HCT116 (cell line): Measurements from ENCODE around the gene MAEA. TPM values are rescaled to one million over a fixed set of nuclear protein-coding genes. Genes with fewer than 3 reads are reported as not detected.

Experiments used
- ATAC-seq: fragments of 200-7000 bp; cut with Tn5 transposase; 2 replicates; pipeline ENCODE4 v1.9.1; 2020; ENCODE audit warnings: mild to moderate bottlenecking, moderate library complexity
- BruUV-seq: library from RNA; stranded (reverse); fragments of 400-500 nt; replicated peaks from 2 replicates; lab custom pipeline; 2021; lab: Mats Ljungman, UMichigan
- CTCF ChIA-PET: fragments of 300-600 bp; sonication (Branson Sonifier 250); formaldehyde crosslinking; loops from one replicate; lab custom pipeline; 2021; ENCODE audit warnings: antibody characterized with exemption; lab: Charles Lee
- POLR2A ChIA-PET: fragments of 300-600, 350-600 bp; sonication (Branson Sonifier 250); formaldehyde crosslinking; loops from one replicate; lab custom pipeline; 2021; ENCODE audit warnings: antibody characterized with exemption; lab: Charles Lee
- RAD21 ChIA-PET, 2 experiments: fragments of 300-600 bp; sonication (Branson Sonifier 250); formaldehyde crosslinking; loops; one replicate each; lab custom pipeline; 2023; ENCODE audit warnings: low total read pairs in 2 of 2; ENCODE audit not compliant: uncharacterized antibody in 2 of 2, unreplicated experiment in 2 of 2, low non-redundant PET in 1 of 2; lab: Charles Lee
- DNase-seq: peaks from one replicate; pipeline ENCODE4 v3.0.0-alpha.2; 2010; ENCODE audit warnings: low read depth, low spot score
- H2AFZ ChIP-seq: fragments of 200-600 bp; shearing (Covaris generic), sonication (generic); 2 replicates; pipeline ENCODE4 v1.6.1; 2017; ENCODE audit warnings: low read depth, mixed run types, mixed read lengths, antibody characterized with exemption, low read length; ENCODE audit not compliant: poor library complexity, severe bottlenecking
- H3K27ac ChIP-seq: 2 replicates; pipeline ENCODE4 v1.5.1; 2012; ENCODE audit warnings: low read depth, low read length
- H3K27me3 ChIP-seq: fragments of 200-600 bp; sonication (generic); 2 replicates; pipeline ENCODE4 v1.6.1; 2016; ENCODE audit warnings: mixed run types, low read length, mixed read lengths; ENCODE audit not compliant: insufficient read depth
- H3K36me3 ChIP-seq, 2 experiments: fragments of 200-500 bp in 1 of 2; fragments of 200-600 bp in 1 of 2; sonication (Bioruptor generic) in 1 of 2; sonication (generic) in 1 of 2; 2 replicates each; pipeline versions ENCODE4 v1.5.1 to v1.6.1; 2014 to 2016; ENCODE audit warnings: low read length in 2 of 2, inconsistent platforms in 1 of 2, mixed read lengths in 1 of 2, mixed run types in 1 of 2; ENCODE audit not compliant: insufficient read depth in 2 of 2, control insufficient read depth in 1 of 2
- H3K4me1 ChIP-seq, 2 experiments: fragments of 200-600 bp in 1 of 2; sonication (generic) in 1 of 2; 2 replicates each; pipeline versions ENCODE4 v1.5.1 to v1.6.1; 2012 to 2017; ENCODE audit warnings: low read length in 2 of 2, inconsistent platforms in 1 of 2, mild to moderate bottlenecking in 1 of 2, mixed read lengths in 1 of 2, mixed run types in 1 of 2, moderate library complexity in 1 of 2; ENCODE audit not compliant: insufficient read depth in 2 of 2, control insufficient read depth in 1 of 2
- H3K4me2 ChIP-seq: fragments of 200-600 bp; sonication (generic); 2 replicates; pipeline ENCODE4 v1.6.1; 2017; ENCODE audit warnings: mixed run types, low read length, mixed read lengths
- H3K4me3 ChIP-seq, 2 experiments: fragments of 200-600 bp in 1 of 2; sonication (generic) in 1 of 2; replicated peaks in 1 of 2; 2 replicates each; pipeline ENCODE4 v1.5.1; 2011 to 2016; ENCODE audit warnings: low read length in 2 of 2, control low read depth in 1 of 2, low read depth in 1 of 2, mild to moderate bottlenecking in 1 of 2, mixed read lengths in 1 of 2, mixed run types in 1 of 2
- H3K79me2 ChIP-seq: fragments of 200-600 bp; sonication (generic); 2 replicates; pipeline ENCODE4 v1.6.1; 2017; ENCODE audit warnings: mild to moderate bottlenecking, mixed run types, low read length, moderate library complexity, mixed read lengths; ENCODE audit not compliant: insufficient read depth
- H3K9ac ChIP-seq: fragments of 200-600 bp; sonication (generic); 2 replicates; pipeline ENCODE4 v1.6.1; 2016; ENCODE audit warnings: low read length, mixed read lengths
- H3K9me2 ChIP-seq: fragments of 200-600 bp; sonication (generic), shearing (Covaris generic); 2 replicates; pipeline ENCODE4 v1.6.1; 2017; ENCODE audit warnings: mixed run types, mild to moderate bottlenecking, moderate library complexity; ENCODE audit not compliant: insufficient read depth
- H3K9me3 ChIP-seq, 2 experiments: fragments of 200-500 bp in 1 of 2; fragments of 200-600 bp in 1 of 2; sonication (Bioruptor generic) in 1 of 2; sonication (generic) in 1 of 2; 2 replicates each; pipeline ENCODE4 v1.6.1; 2014 to 2017; ENCODE audit warnings: low read length in 2 of 2, mixed read lengths in 2 of 2, inconsistent platforms in 1 of 2, low read depth in 1 of 2, mild to moderate bottlenecking in 1 of 2, mixed run types in 1 of 2, moderate library complexity in 1 of 2; ENCODE audit not compliant: control insufficient read depth in 1 of 2, insufficient read depth in 1 of 2
- H4K20me1 ChIP-seq: fragments of 200-600 bp; sonication (generic), shearing (Covaris generic); 2 replicates; pipeline ENCODE4 v1.6.1; 2017; ENCODE audit warnings: mixed run types, mild to moderate bottlenecking, moderate library complexity; ENCODE audit not compliant: insufficient read depth
- ATF3 ChIP-seq: IDR thresholded peaks from 2 replicates; pipeline ENCODE4 v1.6.1; 2012
- CBX3 ChIP-seq: IDR thresholded peaks from 2 replicates; pipeline ENCODE4 v1.6.1; 2012; ENCODE audit warnings: low read depth
- CTCF ChIP-seq, 3 experiments: fragments of 200-600 bp in 1 of 3; sonication (generic) in 1 of 3; IDR thresholded peaks in 2 of 3; conservative IDR thresholded peaks in 1 of 3; 2 replicates each; pipeline ENCODE4 v1.5.1; 2012 to 2017; ENCODE audit warnings: low read depth in 2 of 3, low read length in 2 of 3, antibody characterized with exemption in 1 of 3, borderline replicate concordance in 1 of 3, control low read depth in 1 of 3, mild to moderate bottlenecking in 1 of 3, mixed read lengths in 1 of 3, mixed run types in 1 of 3, moderate library complexity in 1 of 3; ENCODE audit not compliant: insufficient read depth in 1 of 3
- ELF1 ChIP-seq: IDR thresholded peaks from 2 replicates; pipeline ENCODE4 v1.6.1; 2012; ENCODE audit warnings: low read depth, borderline replicate concordance
- EZH2 ChIP-seq: fragments of 200-600 bp; sonication (generic); IDR thresholded peaks from 2 replicates; pipeline ENCODE4 v1.6.1; 2017; ENCODE audit warnings: antibody characterized with exemption, mixed run types
- EZH2phosphoT487 ChIP-seq: fragments of 200-600 bp; IDR thresholded peaks from 2 replicates; pipeline ENCODE4 v1.6.1; 2018; ENCODE audit warnings: antibody characterized with exemption, borderline replicate concordance
- JUND ChIP-seq: IDR thresholded peaks from 2 replicates; pipeline ENCODE4 v1.6.1; 2012
- RAD21 ChIP-seq: IDR thresholded peaks from 2 replicates; pipeline ENCODE4 v1.6.1; 2012; ENCODE audit warnings: low read depth, mild to moderate bottlenecking
- SP1 ChIP-seq: IDR thresholded peaks from 2 replicates; pipeline ENCODE4 v1.6.1; 2012; ENCODE audit warnings: low read depth
- ZNF274 ChIP-seq: fragments of 200-500 bp; sonication (Bioruptor generic); IDR thresholded peaks from 2 replicates; pipeline ENCODE4 v1.6.1; 2014; ENCODE audit warnings: mild to moderate bottlenecking, low read depth, low read length, inconsistent platforms
- intact Hi-C: fragments of 100-400 bp; cut with micrococcal nuclease; formaldehyde crosslinking; loops from 2 replicates; pipeline ENCODE4 v1.10.0; 2022
- total RNA-seq: library from RNA; stranded (reverse); gene quantifications from one replicate; pipeline ENCODE4 v1.2.1, GENCODE V29; 2021; ENCODE audit not compliant: unreplicated experiment

The MAEA gene
- total RNA-seq, 1 experiment from 2014 or later = 88.3 TPM

- H3K4me2 ChIP-seq = no peak overlapping the region
- H2AFZ ChIP-seq = no peak overlapping the region
- ChIA-PET POLR2A (no interaction called here), CTCF (no interaction called here), RAD21 (no interaction called here)
- H3K9ac ChIP-seq = no peak overlapping the region
- DNase-seq = no peak
- H3K4me1 ChIP-seq = peaks cover 9 to 12% of the 10 kb centered on the region in 2 experiments
- H3K36me3 ChIP-seq = peaks cover 4 to 13% of the 10 kb centered on the region in 2 experiments; a peak in 3 of 4 replicates
- intact Hi-C loops = no loop called here
- no peaks in the 10 kb centered on the region for H3K27me3 ChIP-seq
- no TSS peak for BruUV-seq
- no peaks in the 10 kb centered on the region for H3K9me3 ChIP-seq
- peaks cover 95% of the 10 kb centered on the region for H3K79me2 ChIP-seq
- no peak overlapping the region for H3K4me3 ChIP-seq
- no peak for TF ChIP-seq CBX3
- H3K9me2 ChIP-seq = no peaks in the 10 kb centered on the region
- ATAC-seq = no peak
- H3K27ac ChIP-seq = no peak overlapping the region; the same call in 1 of the 2 replicates
- no peaks in the 10 kb centered on the region for H4K20me1 ChIP-seq
Measured at GRCh38 chr4:1242506-1243450, 46.9 kb upstream of the MAEA start.

GRCh38 chr4:1243451-1244080 is 46.1 kb upstream of the MAEA start:
- Histone ChIP-seq H3K27me3 (no peaks in the 10 kb centered on the region), H3K4me1 (peaks cover 9 to 12% of the 10 kb centered on the region in 2 experiments), H3K36me3 (peaks cover 4 to 6% of the 10 kb centered on the region in 2 experiments; a peak in 3 of 4 replicates), H3K9ac (no peak overlapping the region), H3K27ac (no peak overlapping the region; the same call in 1 of the 2 replicates), H3K4me3 (no peak overlapping the region), H3K9me2 (no peaks in the 10 kb centered on the region), H3K9me3 (no peaks in the 10 kb centered on the region), H4K20me1 (no peaks in the 10 kb centered on the region), H3K79me2 (peaks cover 91% of the 10 kb centered on the region), H2AFZ (no peak overlapping the region), H3K4me2 (no peak overlapping the region)
- intact Hi-C loops = no loop called here
- no TSS peak for BruUV-seq
- no peak for DNase-seq
- ATAC-seq = no peak
- CTCF ChIA-PET = interaction anchor here (1.3 kb wide), 1 partner anchor 25 kb away, joined by 3 read pairs; no protein-coding TSS in a partner anchor
- RAD21 ChIA-PET = no interaction called here
- no peak for TF ChIP-seq EZH2
- no peak for TF ChIP-seq ELF1
- TF ChIP-seq CBX3 = no peak
- TF ChIP-seq SP1 = no peak
- no peak for TF ChIP-seq RAD21
- no peak for TF ChIP-seq EZH2phosphoT487
- TF ChIP-seq JUND = no peak
- TF ChIP-seq ZNF274 = no peak
- no peak for TF ChIP-seq ATF3
- TF ChIP-seq CTCF (IDR thresholded peaks at IDR 0.05 in 2 of 3, conservative IDR thresholded peaks at IDR 0.05 in 1 of 3; ENCODE audit: borderline replicate concordance in 1 of 3, insufficient read depth in 1 of 3, low read depth in 2 of 3, low read length in 2 of 3) = no peak
- POLR2A ChIA-PET = no interaction called here
